ENCODE measurements around the gene RNF227.

The RNF227 gene

DNA sequence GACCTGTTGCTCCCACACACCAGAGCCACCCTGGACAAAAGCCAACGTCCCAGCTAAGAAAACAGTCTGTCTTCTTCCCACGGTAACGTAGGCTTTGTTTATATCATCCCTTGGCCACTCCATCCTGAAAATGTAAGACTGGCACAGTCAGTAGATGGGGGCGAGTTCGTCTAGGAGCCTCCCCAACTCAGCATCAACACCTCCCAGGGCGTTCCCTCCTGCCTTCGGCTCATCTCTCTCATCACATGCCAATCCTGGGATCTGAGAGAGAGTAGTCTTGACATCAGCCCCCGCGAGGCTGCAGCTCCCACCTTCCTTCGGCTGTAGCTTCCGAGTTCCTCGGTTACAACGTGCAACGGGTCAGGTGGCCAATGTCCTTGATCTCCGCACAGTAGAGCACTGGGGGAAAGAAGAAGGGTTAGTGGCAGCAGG is 894 bp downstream of the RNF227 start:
- Histone ChIP-seq H3K4me1 (ENCODE audit: low read depth, poor library complexity, severe bottlenecking) (no peaks in the 10 kb centered on the region), H3K36me3 (ENCODE audit: insufficient read depth) (no peaks in the 10 kb centered on the region), H3K4me2 (no peak overlapping the region), H2AFZ (ENCODE audit: low read depth) (peak overlapping the region; percentile 14; the same call in 1 of the 2 replicates), H3K4me3 (IDR thresholded peaks at IDR 0.05; ENCODE audit: insufficient read depth, low read depth, low read length) (no peak overlapping the region), H3K79me2 (ENCODE audit: insufficient read depth, low read depth) (no peaks in the 10 kb centered on the region), H3K27me3 (ENCODE audit: insufficient read depth, low read depth) (no peaks in the 10 kb centered on the region), H3K27ac (no peak overlapping the region; the same call in 1 of the 2 replicates), H4K20me1 (ENCODE audit: insufficient read depth) (no peaks in the 10 kb centered on the region), H3K9ac (no peak overlapping the region; the same call in 1 of the 2 replicates)
- TF ChIP-seq, protein P1, sequence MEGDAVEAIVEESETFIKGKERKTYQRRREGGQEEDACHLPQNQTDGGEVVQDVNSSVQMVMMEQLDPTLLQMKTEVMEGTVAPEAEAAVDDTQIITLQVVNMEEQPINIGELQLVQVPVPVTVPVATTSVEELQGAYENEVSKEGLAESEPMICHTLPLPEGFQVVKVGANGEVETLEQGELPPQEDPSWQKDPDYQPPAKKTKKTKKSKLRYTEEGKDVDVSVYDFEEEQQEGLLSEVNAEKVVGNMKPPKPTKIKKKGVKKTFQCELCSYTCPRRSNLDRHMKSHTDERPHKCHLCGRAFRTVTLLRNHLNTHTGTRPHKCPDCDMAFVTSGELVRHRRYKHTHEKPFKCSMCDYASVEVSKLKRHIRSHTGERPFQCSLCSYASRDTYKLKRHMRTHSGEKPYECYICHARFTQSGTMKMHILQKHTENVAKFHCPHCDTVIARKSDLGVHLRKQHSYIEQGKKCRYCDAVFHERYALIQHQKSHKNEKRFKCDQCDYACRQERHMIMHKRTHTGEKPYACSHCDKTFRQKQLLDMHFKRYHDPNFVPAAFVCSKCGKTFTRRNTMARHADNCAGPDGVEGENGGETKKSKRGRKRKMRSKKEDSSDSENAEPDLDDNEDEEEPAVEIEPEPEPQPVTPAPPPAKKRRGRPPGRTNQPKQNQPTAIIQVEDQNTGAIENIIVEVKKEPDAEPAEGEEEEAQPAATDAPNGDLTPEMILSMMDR (conservative IDR thresholded peaks at IDR 0.05; ENCODE audit: low read depth, low read length): no peak

DNA sequence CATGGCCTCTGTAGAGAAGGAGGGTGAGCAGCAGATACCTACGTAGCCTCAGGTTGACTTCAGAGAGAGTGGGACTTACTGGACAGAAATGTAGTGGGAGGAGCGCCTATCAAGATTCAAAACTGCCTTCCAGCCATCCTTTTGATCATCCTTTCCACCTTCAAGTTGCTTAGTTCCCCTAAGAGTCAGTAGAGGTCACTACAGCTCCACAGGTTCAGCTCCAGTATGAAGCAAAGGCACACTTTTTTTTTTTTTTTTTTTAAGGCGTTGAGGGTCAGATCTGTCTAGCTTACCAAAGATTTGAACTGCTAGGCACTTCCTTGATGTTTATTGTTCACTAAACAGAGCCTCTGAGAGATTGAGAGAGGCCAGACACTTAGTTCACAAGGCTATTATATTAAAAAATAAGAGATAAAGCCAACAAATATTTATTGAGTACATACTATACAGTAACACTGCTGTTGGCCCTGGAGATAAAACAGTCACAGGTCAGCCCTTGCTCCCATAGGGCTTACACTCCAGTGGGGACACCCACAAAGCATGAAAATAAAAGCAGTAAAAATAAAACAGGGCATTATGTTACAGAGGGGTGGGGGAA is 3.1 kb downstream of the RNF227 start:
- TF ChIP-seq, protein P1 (conservative IDR thresholded peaks at IDR 0.05; ENCODE audit: low read depth, low read length): peak; percentile 48
- Histone ChIP-seq H3K9ac (no peak overlapping the region), H3K4me3 (IDR thresholded peaks at IDR 0.05; ENCODE audit: insufficient read depth, low read depth, low read length) (no peak overlapping the region), H3K79me2 (ENCODE audit: insufficient read depth, low read depth) (no peaks in the 10 kb centered on the region), H3K4me1 (ENCODE audit: low read depth, poor library complexity, severe bottlenecking) (no peaks in the 10 kb centered on the region), H4K20me1 (ENCODE audit: insufficient read depth) (no peaks in the 10 kb centered on the region), H3K27ac (no peak overlapping the region), H3K4me2 (no peak overlapping the region), H2AFZ (ENCODE audit: low read depth) (no peak overlapping the region), H3K27me3 (ENCODE audit: insufficient read depth, low read depth) (no peaks in the 10 kb centered on the region), H3K36me3 (ENCODE audit: insufficient read depth) (no peaks in the 10 kb centered on the region)

DNA sequence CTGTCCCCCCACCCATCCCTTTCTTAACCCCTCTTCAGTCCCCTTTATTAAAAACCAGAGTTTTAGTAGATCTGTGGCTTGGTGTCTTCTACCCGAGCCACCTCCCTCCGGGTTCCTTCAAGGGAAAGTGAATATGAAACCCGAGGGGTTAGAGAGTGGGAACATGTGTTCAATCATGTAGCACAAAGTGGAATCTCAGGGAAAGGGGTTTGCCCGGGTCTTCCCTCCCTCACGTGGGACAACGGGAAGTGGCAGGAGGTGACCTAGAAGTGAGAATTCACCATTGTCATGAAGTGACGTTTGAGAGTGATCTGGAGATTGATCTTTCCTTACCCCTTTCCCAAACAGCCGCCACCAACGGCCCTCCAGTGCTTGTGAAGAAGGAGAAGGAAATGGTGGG is 5.0 kb downstream of the RNF227 start:
- Histone ChIP-seq H3K79me2 (ENCODE audit: insufficient read depth, low read depth) (no peaks in the 10 kb centered on the region), H3K9ac (no peak overlapping the region), H3K4me2 (no peak overlapping the region), H3K4me3 (IDR thresholded peaks at IDR 0.05; ENCODE audit: insufficient read depth, low read depth, low read length) (no peak overlapping the region), H3K36me3 (ENCODE audit: insufficient read depth) (no peaks in the 10 kb centered on the region), H3K4me1 (ENCODE audit: low read depth, poor library complexity, severe bottlenecking) (no peaks in the 10 kb centered on the region), H2AFZ (ENCODE audit: low read depth) (no peak overlapping the region), H3K27me3 (ENCODE audit: insufficient read depth, low read depth) (no peaks in the 10 kb centered on the region), H4K20me1 (ENCODE audit: insufficient read depth) (no peaks in the 10 kb centered on the region), H3K27ac (no peak overlapping the region)
- TF ChIP-seq, protein P1 (conservative IDR thresholded peaks at IDR 0.05; ENCODE audit: low read depth, low read length): no peak

DNA sequence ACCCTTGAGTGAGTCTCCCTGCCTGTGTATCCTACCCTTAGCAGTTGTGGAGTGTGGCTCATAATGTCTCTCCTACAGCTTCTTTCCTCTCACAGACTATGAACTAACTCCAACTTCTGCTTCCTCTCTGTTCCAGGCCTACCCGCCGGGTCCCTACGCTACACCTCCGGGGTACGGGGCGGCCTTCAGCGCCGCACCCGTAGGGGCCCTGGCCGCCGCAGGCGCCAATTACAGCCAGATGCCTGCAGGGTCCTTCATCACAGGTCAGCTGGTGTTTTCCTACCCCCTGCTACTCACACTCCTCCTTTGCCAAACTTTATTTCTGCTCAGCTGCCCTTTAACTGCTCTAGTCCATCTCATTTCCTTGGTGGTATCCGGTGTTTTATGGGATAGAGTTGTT is 5.4 kb downstream of the RNF227 start:
- Histone ChIP-seq H3K4me3 (IDR thresholded peaks at IDR 0.05; ENCODE audit: insufficient read depth, low read depth, low read length) (no peak overlapping the region), H3K4me1 (ENCODE audit: low read depth, poor library complexity, severe bottlenecking) (no peaks in the 10 kb centered on the region), H3K36me3 (ENCODE audit: insufficient read depth) (no peaks in the 10 kb centered on the region), H3K9ac (no peak overlapping the region), H3K79me2 (ENCODE audit: insufficient read depth, low read depth) (no peaks in the 10 kb centered on the region), H4K20me1 (ENCODE audit: insufficient read depth) (no peaks in the 10 kb centered on the region), H3K27ac (no peak overlapping the region), H3K27me3 (ENCODE audit: insufficient read depth, low read depth) (no peaks in the 10 kb centered on the region), H2AFZ (ENCODE audit: low read depth) (no peak overlapping the region), H3K4me2 (no peak overlapping the region)
- TF ChIP-seq, protein P1 (conservative IDR thresholded peaks at IDR 0.05; ENCODE audit: low read depth, low read length): no peak
